ENCODE measurements around the gene PTPN21. TPM values are rescaled to one million over a fixed set of nuclear protein-coding genes. Genes with fewer than 3 reads are reported as not detected.

Gene PTPN21
- total and polyA plus RNA-seq, 4 experiments from 2014 or later: not detected

DNA sequence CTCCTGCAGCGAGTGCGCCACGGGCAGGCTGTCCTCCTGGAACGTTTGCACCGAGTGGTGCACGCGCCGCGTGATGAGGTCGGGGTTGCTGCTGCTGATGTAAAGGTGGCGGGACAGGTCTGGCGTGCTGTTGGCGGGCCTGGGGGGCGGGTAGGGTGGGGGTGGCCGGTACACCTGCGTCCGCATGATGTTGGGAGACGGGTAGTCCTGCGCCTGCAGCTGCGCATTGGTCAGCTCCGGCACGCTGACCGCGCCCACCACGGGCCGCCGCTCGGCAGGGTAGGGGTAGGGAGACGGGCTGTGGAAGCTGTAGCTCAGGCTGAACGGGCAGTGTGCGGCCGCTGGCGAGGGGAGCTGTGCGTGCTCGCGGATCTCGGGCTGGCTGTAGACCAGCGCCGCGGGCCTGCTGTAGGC lies 75.2 kb downstream of the PTPN21 start:
- H3K9me3 ChIP-seq (ENCODE audit: control insufficient read depth in 1 of 2, low read length in 2 of 2): no peaks in the 10 kb centered on the region
- no peak for DNase-seq
- Mint-ChIP-seq H3K27me3 (peaks cover 11% of the 10 kb centered on the region in 2 donors), H3K36me3 (no peaks in the 10 kb centered on the region), H3K4me3 (no peak overlapping the region), H3K4me1 (no peaks in the 10 kb centered on the region), H3K9me3 (peaks cover 0 to 4% (median 0%) of the 10 kb centered on the region in 8 donors), H3K27ac (no peak overlapping the region)
- no peaks in the 10 kb centered on the region for H3K36me3 ChIP-seq (ENCODE audit: insufficient read depth, low read length)
- ChIA-PET POLR2A (ENCODE audit: partially characterized antibody) (no interaction called here), CTCF (ENCODE audit: partially characterized antibody) (interaction anchor here (1.0 to 1.1 kb wide), 2 partner anchors 14 to 15 kb away, joined by 3 read pairs; no protein-coding TSS in a partner anchor)
- H3K4me1 ChIP-seq (ENCODE audit: insufficient read depth, low read length): no peaks in the 10 kb centered on the region
- no peak overlapping the region for H3K27ac ChIP-seq (ENCODE audit: low read depth, low read length)
- no peaks in the 10 kb centered on the region for H3K27me3 ChIP-seq (ENCODE audit: insufficient read depth, low read length)
- intact Hi-C loops (cut with micrococcal nuclease): no loop called here
- H3K4me3 ChIP-seq (ENCODE audit: low read length in 2 of 2): no peak overlapping the region

DNA sequence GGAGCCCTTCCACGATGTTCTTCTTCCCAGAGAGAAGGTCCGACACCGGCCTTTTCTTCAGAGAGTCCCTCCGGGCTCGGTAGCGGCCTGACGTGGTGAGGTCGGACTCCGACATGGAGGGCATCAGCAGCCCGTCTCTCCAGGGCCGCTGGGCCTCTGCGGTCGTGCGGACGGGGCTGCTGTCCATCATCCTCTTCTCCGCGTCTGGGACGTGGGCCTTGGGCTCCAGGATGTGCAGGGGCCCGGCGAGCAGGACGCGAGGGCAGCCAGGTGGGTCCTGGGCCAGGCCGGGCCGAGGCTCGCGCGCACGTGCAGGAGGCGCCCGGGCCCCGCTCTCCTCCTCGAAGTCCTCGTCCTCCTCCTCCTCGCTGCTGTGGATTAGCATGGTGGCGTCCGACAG lies 75.9 kb downstream of the PTPN21 start:
- Mint-ChIP-seq H3K4me1 (no peaks in the 10 kb centered on the region), H3K9me3 (peaks cover 0 to 4% (median 0%) of the 10 kb centered on the region in 8 donors), H3K4me3 (no peak overlapping the region), H3K27ac (no peak overlapping the region), H3K27me3 (peaks cover 11% of the 10 kb centered on the region in 2 donors), H3K36me3 (no peaks in the 10 kb centered on the region)
- ChIA-PET CTCF (ENCODE audit: partially characterized antibody) (no interaction called here), POLR2A (ENCODE audit: partially characterized antibody) (no interaction called here)
- no peak for DNase-seq
- Histone ChIP-seq H3K27me3 (ENCODE audit: insufficient read depth, low read length) (no peaks in the 10 kb centered on the region), H3K4me3 (ENCODE audit: low read length in 2 of 2) (no peak overlapping the region), H3K27ac (ENCODE audit: low read depth, low read length) (no peak overlapping the region), H3K9me3 (ENCODE audit: control insufficient read depth in 1 of 2, low read length in 2 of 2) (no peaks in the 10 kb centered on the region), H3K4me1 (ENCODE audit: insufficient read depth, low read length) (no peaks in the 10 kb centered on the region), H3K36me3 (ENCODE audit: insufficient read depth, low read length) (no peaks in the 10 kb centered on the region)
- intact Hi-C loops (cut with micrococcal nuclease): no loop called here

DNA sequence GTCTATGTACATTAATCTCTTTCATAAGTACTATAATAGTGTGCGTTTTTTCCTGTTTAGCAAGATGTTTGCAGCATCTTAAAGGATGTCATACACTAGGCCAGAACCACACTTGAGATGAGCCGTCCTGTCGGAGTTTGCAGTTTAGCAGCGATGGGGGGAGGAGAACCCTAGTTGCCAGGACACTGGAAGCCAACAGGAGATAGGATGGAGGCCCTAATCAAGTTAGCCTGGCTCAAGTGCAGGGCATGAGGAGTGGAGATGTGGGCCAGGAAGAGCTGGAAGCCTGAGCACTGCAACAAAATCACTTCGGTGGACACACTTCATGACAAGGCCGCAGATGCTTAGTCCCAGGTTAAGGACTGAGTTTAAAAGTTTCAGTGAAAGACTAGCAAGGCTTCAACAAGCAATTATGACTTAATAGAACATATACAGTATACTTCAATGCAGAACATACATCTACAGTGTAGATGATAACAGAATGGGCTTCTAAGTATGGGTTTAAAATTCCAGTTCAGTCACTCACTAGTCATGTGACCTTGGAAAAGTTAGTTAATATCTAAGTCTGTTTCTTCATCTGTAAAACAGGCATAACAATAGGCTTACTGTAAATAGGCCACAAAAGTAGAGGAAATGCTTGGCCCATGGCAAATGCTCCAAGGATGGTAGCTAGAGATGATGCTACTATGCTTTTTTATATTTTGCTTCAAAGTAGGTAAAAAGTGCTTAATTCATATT lies 77.1 kb downstream of the PTPN21 start:
- Mint-ChIP-seq H3K9me3 (peaks cover 0 to 4% (median 0%) of the 10 kb centered on the region in 8 donors), H3K4me1 (no peaks in the 10 kb centered on the region), H3K36me3 (no peaks in the 10 kb centered on the region), H3K27ac (no peak overlapping the region), H3K27me3 (peaks cover 3 to 9% of the 10 kb centered on the region in 2 donors), H3K4me3 (no peak overlapping the region)
- no peaks in the 10 kb centered on the region for H3K36me3 ChIP-seq (ENCODE audit: insufficient read depth, low read length)
- ChIA-PET CTCF (ENCODE audit: partially characterized antibody) (no interaction called here), POLR2A (ENCODE audit: partially characterized antibody) (no interaction called here)
- intact Hi-C loops (cut with micrococcal nuclease): no loop called here
- H3K27me3 ChIP-seq (ENCODE audit: insufficient read depth, low read length): no peaks in the 10 kb centered on the region
- H3K9me3 ChIP-seq (ENCODE audit: control insufficient read depth in 1 of 2, low read length in 2 of 2): no peaks in the 10 kb centered on the region
- no peaks in the 10 kb centered on the region for H3K4me1 ChIP-seq (ENCODE audit: insufficient read depth, low read length)
- DNase-seq: no peak
- H3K27ac ChIP-seq (ENCODE audit: low read depth, low read length): no peak overlapping the region
- H3K4me3 ChIP-seq (ENCODE audit: low read length in 2 of 2): no peak overlapping the region

DNA sequence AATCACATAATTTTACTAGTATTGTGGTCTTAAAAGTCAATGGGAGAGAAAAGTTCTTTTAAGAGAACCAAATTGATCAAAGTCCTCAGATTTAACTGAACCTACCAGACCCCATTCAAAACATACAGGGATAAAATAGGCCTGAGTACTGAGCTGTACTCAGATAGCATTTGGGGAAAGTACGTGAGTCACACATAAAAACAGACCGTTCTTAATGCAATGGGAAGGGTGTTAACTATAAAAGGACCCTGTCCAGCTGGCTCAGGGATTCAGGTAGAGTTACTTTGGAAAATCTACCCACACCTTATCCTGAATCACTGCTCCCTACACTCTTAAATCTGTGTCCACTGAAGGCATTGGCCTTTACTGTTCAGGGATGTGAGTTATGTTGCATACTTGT lies 78.0 kb downstream of the PTPN21 start:
- no peaks in the 10 kb centered on the region for H3K9me3 ChIP-seq (ENCODE audit: control insufficient read depth in 1 of 2, low read length in 2 of 2)
- intact Hi-C loops (cut with micrococcal nuclease): no loop called here
- CTCF ChIA-PET (ENCODE audit: partially characterized antibody): no interaction called here
- H3K36me3 Mint-ChIP-seq: no peaks in the 10 kb centered on the region
- H3K27me3 Mint-ChIP-seq: peaks cover 0 to 3% of the 10 kb centered on the region in 2 donors
- H3K27me3 ChIP-seq (ENCODE audit: insufficient read depth, low read length): no peaks in the 10 kb centered on the region
- H3K4me3 Mint-ChIP-seq: no peak overlapping the region
- H3K4me1 Mint-ChIP-seq: no peaks in the 10 kb centered on the region
- POLR2A ChIA-PET (ENCODE audit: partially characterized antibody): no interaction called here
- H3K27ac Mint-ChIP-seq: no peak overlapping the region
- H3K9me3 Mint-ChIP-seq: peaks cover 0 to 4% (median 0%) of the 10 kb centered on the region in 8 donors
- no peaks in the 10 kb centered on the region for H3K36me3 ChIP-seq (ENCODE audit: insufficient read depth, low read length)
- no peak for DNase-seq
- no peak overlapping the region for H3K27ac ChIP-seq (ENCODE audit: low read depth, low read length)
- H3K4me3 ChIP-seq (ENCODE audit: low read length in 2 of 2): no peak overlapping the region
- H3K4me1 ChIP-seq (ENCODE audit: insufficient read depth, low read length): no peaks in the 10 kb centered on the region

DNA sequence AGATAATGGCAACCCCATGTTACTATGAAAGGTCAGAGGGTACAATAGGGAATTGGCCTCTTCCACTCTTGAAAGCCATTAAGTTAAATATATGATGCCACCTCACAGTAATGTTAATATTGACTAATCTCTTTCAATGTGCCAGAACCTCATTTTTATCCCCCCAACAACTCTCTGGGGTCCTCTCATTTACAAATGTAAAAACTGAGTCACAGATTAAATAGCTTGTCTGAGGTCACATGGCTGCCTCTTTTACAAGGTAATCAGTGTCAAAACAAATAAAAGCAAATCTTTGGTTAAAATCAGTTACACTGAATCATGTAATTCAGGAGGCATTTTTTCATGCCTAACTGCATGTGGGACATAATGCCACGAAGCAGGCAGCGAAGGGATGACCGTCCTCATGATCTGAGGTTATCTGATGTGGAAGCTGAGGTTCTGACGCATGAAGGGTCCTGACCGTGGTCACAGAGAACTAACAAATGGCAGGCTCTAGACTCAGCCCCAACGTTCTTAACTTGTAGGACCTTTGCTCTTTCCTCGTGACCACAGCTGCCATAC lies 78.5 kb downstream of the PTPN21 start:
- Mint-ChIP-seq H3K27me3 (peaks cover 0 to 2% of the 10 kb centered on the region in 2 donors), H3K27ac (no peak overlapping the region), H3K9me3 (peaks cover 0 to 4% (median 0%) of the 10 kb centered on the region in 8 donors), H3K4me1 (no peaks in the 10 kb centered on the region), H3K4me3 (no peak overlapping the region), H3K36me3 (no peaks in the 10 kb centered on the region)
- ChIA-PET CTCF (ENCODE audit: partially characterized antibody) (no interaction called here), POLR2A (ENCODE audit: partially characterized antibody) (no interaction called here)
- Histone ChIP-seq H3K36me3 (ENCODE audit: insufficient read depth, low read length) (no peaks in the 10 kb centered on the region), H3K9me3 (ENCODE audit: control insufficient read depth in 1 of 2, low read length in 2 of 2) (no peaks in the 10 kb centered on the region), H3K27me3 (ENCODE audit: insufficient read depth, low read length) (no peaks in the 10 kb centered on the region), H3K4me3 (ENCODE audit: low read length in 2 of 2) (no peak overlapping the region), H3K27ac (ENCODE audit: low read depth, low read length) (no peak overlapping the region), H3K4me1 (ENCODE audit: insufficient read depth, low read length) (no peaks in the 10 kb centered on the region)
- intact Hi-C loops (cut with micrococcal nuclease): no loop called here
- DNase-seq: no peak

DNA sequence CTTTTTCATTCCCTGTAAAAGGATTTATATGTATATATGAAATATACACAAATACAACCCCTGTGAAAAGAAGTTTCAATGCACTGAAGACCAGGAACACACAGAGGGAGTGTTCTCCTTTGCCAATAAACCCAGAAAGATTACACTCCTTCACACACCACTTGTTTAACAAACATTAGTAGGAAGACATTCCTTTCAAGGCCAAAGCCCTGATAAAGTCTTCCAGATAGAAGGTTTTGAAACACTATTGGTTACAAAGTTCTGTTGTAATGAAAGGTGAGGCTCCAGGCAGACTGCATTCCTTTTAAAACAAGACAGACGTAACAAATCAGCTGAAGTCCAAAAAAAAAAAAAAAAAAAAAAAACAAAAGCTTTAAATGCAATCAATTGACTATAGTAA lies 81.0 kb downstream of the PTPN21 start:
- no peak overlapping the region for H3K4me3 ChIP-seq (ENCODE audit: low read length in 2 of 2)
- no peaks in the 10 kb centered on the region for H3K27me3 ChIP-seq (ENCODE audit: insufficient read depth, low read length)
- intact Hi-C loops (cut with micrococcal nuclease): no loop called here
- Mint-ChIP-seq H3K36me3 (peaks cover 0 to 3% of the 10 kb centered on the region in 2 donors), H3K4me3 (no peak overlapping the region), H3K27ac (no peak overlapping the region), H3K4me1 (no peaks in the 10 kb centered on the region), H3K9me3 (no peaks in the 10 kb centered on the region), H3K27me3 (no peaks in the 10 kb centered on the region)
- CTCF ChIA-PET (ENCODE audit: partially characterized antibody): no interaction called here
- POLR2A ChIA-PET (ENCODE audit: partially characterized antibody): no interaction called here
- DNase-seq: no peak
- H3K27ac ChIP-seq (ENCODE audit: low read depth, low read length): no peak overlapping the region
- no peaks in the 10 kb centered on the region for H3K4me1 ChIP-seq (ENCODE audit: insufficient read depth, low read length)
- no peaks in the 10 kb centered on the region for H3K9me3 ChIP-seq (ENCODE audit: control insufficient read depth in 1 of 2, low read length in 2 of 2)
- H3K36me3 ChIP-seq (ENCODE audit: insufficient read depth, low read length): no peaks in the 10 kb centered on the region

DNA sequence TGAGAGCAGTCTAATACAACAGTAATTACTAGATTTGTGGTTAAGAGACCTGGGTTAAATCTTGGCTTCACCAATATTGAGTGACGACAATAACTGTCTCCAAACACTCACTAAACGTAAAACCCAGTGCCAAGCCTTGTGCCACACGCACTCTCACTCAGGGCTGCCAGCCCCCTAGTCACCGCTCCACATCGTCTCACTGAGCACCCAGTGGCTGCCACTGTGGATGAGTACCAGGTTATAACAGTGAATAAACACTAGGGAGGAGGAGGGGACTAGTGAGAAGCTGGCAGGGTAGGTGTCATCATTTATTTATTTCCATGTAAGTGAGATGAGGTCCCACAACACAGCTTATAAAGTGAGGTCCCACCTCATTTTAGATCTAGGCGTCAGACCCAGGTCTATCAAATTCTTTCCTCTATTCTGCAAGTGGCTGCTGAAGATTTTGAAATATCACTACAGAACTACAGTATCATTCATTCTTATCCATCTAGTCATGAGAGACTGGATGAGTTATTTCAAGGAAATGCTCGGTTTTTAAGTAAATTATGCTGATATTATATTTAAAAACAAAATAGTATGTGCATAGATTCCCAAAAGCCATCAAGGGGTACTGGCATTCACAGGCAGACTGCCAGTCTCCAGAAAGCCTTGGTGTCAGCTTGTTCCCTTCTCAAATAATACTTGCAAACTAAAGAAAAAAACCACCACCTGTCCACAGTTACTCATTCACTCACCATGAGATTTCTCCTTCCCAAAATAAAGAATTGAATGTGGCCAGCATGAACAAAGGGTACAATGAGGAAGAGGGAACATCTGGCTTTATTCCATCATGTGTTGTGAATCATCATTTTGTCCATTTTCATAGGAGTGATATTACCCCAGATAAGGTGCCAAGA lies 84.0 kb downstream of the PTPN21 start:
- Mint-ChIP-seq H3K4me1 (no peaks in the 10 kb centered on the region), H3K27me3 (peaks cover 0 to 3% of the 10 kb centered on the region in 2 donors), H3K4me3 (no peak overlapping the region)

More for the DNA sequence above, 84.0 kb downstream of the PTPN21 start:
- H3K4me3 ChIP-seq (ENCODE audit: low read length in 2 of 2): no peak overlapping the region
- DNase-seq: no peak
- no peak overlapping the region for H3K27ac Mint-ChIP-seq
- H3K27me3 ChIP-seq (ENCODE audit: insufficient read depth, low read length): no peaks in the 10 kb centered on the region
- no peaks in the 10 kb centered on the region for H3K9me3 ChIP-seq (ENCODE audit: control insufficient read depth in 1 of 2, low read length in 2 of 2)
- CTCF ChIA-PET (ENCODE audit: partially characterized antibody): no interaction called here
- H3K4me1 ChIP-seq (ENCODE audit: insufficient read depth, low read length): no peaks in the 10 kb centered on the region
- H3K27ac ChIP-seq (ENCODE audit: low read depth, low read length): no peak overlapping the region
- H3K36me3 Mint-ChIP-seq: peaks cover 0 to 7% of the 10 kb centered on the region in 2 donors
- no peaks in the 10 kb centered on the region for H3K9me3 Mint-ChIP-seq
- intact Hi-C loops (cut with micrococcal nuclease): no loop called here
- POLR2A ChIA-PET (ENCODE audit: partially characterized antibody): no interaction called here
- no peaks in the 10 kb centered on the region for H3K36me3 ChIP-seq (ENCODE audit: insufficient read depth, low read length)
